CD14-positive monocyte (primary cell): ENCODE measurements around the gene EPHX1. TPM values are rescaled to one million over a fixed set of nuclear protein-coding genes. Genes with fewer than 3 reads are reported as not detected.

ENCODE experiments used
- DNase-seq, 3 donors: peaks; one replicate each; pipeline ENCODE4 v3.0.0-alpha.2; 2011 to 2022
- H2AFZ ChIP-seq: 2 replicates; pipeline ENCODE4 v1.6.0; 2012; ENCODE audit warnings: mild to moderate bottlenecking, low read depth, low read length, inconsistent platforms; ENCODE audit not compliant: insufficient read depth, poor library complexity, severe bottlenecking
- H3K27ac ChIP-seq, 2 donors: 1 replicate in 1 of 2; 2 replicates in 1 of 2; pipeline ENCODE4 v1.5.1; 2012 to 2013; ENCODE audit warnings: low read length in 2 of 2, control low read depth in 1 of 2, inconsistent platforms in 1 of 2, low read depth in 1 of 2, mild to moderate bottlenecking in 1 of 2
- H3K27me3 ChIP-seq, 2 donors: one replicate each; pipeline versions ENCODE4 v1.6.0 to v1.6.1; 2011 to 2013; ENCODE audit warnings: low read length in 2 of 2; ENCODE audit not compliant: control insufficient read depth in 2 of 2, insufficient read depth in 2 of 2
- H3K36me3 ChIP-seq, 2 donors: replicated peaks in 1 of 2; 1 replicate in 1 of 2; 2 replicates in 1 of 2; pipeline versions ENCODE4 v1.5.1 to v1.6.1; 2012 to 2013; ENCODE audit warnings: low read length in 2 of 2, control low read depth in 1 of 2, inconsistent platforms in 1 of 2, mild to moderate bottlenecking in 1 of 2; ENCODE audit not compliant: insufficient read depth in 2 of 2, control insufficient read depth in 1 of 2
- H3K4me1 ChIP-seq, 2 donors: 1 replicate in 1 of 2; 2 replicates in 1 of 2; pipeline versions ENCODE4 v1.5.1 to v1.6.1; 2012 to 2013; ENCODE audit warnings: low read length in 2 of 2, control low read depth in 1 of 2, inconsistent platforms in 1 of 2, mild to moderate bottlenecking in 1 of 2, moderate library complexity in 1 of 2; ENCODE audit not compliant: insufficient read depth in 2 of 2, control insufficient read depth in 1 of 2
- H3K4me2 ChIP-seq: replicated peaks from 2 replicates; pipeline ENCODE3; 2012; ENCODE audit warnings: low read length, moderate library complexity, mild to moderate bottlenecking; ENCODE audit not compliant: poor library complexity, severe bottlenecking; ENCODE audit errors: extremely low read depth
- H3K4me3 ChIP-seq, 3 experiments: fragments of 200-600 bp in 1 of 3; sonication (generic) in 1 of 3; replicated peaks in 1 of 3; 1 replicate in 2 of 3; 2 replicates in 1 of 3; pipeline ENCODE4 v1.5.1; 2011 to 2013; ENCODE audit warnings: low read length in 3 of 3, mild to moderate bottlenecking in 3 of 3, control low read depth in 2 of 3, low read depth in 2 of 3, inconsistent platforms in 1 of 3, moderate library complexity in 1 of 3
- H3K79me2 ChIP-seq: 2 replicates; pipeline ENCODE4 v1.6.0; 2012; ENCODE audit warnings: mild to moderate bottlenecking, control low read depth, inconsistent platforms, low read length, moderate library complexity; ENCODE audit not compliant: insufficient read depth
- H3K9ac ChIP-seq: 2 replicates; pipeline ENCODE4 v1.6.0; 2017; ENCODE audit warnings: low read length, mild to moderate bottlenecking; ENCODE audit not compliant: insufficient read depth, poor library complexity, severe bottlenecking
- H3K9me3 ChIP-seq, 2 donors: replicated peaks in 1 of 2; 1 replicate in 1 of 2; 2 replicates in 1 of 2; pipeline versions ENCODE4 v1.5.1 to v1.6.1; 2012 to 2013; ENCODE audit warnings: low read length in 2 of 2, control low read depth in 1 of 2; ENCODE audit not compliant: control insufficient read depth in 1 of 2, insufficient read depth in 1 of 2
- H4K20me1 ChIP-seq: 2 replicates; pipeline ENCODE4 v1.6.0; 2012; ENCODE audit warnings: mild to moderate bottlenecking, low read length, control low read depth, moderate library complexity; ENCODE audit not compliant: insufficient read depth
- H3K27ac Mint-ChIP-seq, 7 donors: one replicate each; pipeline ENCODE4 v1.8.0; 2020; ENCODE audit warnings: mild to moderate bottlenecking in 7 of 7, mixed read lengths in 7 of 7, moderate library complexity in 6 of 7, inconsistent platforms in 2 of 7
- H3K27me3 Mint-ChIP-seq, 3 donors: one replicate each; pipeline ENCODE4 v1.8.0; 2021 to 2022; ENCODE audit warnings: low read depth in 3 of 3, mild to moderate bottlenecking in 3 of 3, mixed read lengths in 3 of 3, moderate library complexity in 3 of 3, inconsistent platforms in 1 of 3
- H3K36me3 Mint-ChIP-seq, 2 donors: one replicate each; pipeline ENCODE4 v1.8.0; 2020; ENCODE audit warnings: mixed read lengths in 2 of 2, inconsistent platforms in 1 of 2, mild to moderate bottlenecking in 1 of 2
- H3K4me1 Mint-ChIP-seq: one replicate; pipeline ENCODE4 v1.8.0; 2020; ENCODE audit warnings: mild to moderate bottlenecking, mixed read lengths
- H3K4me3 Mint-ChIP-seq, 2 donors: one replicate each; pipeline ENCODE4 v1.8.0; 2020; ENCODE audit warnings: mild to moderate bottlenecking in 2 of 2, mixed read lengths in 2 of 2, moderate library complexity in 1 of 2
- H3K9me3 Mint-ChIP-seq, 7 donors: one replicate each; pipeline ENCODE4 v1.8.0; 2020 to 2022; ENCODE audit warnings: mixed read lengths in 7 of 7, mild to moderate bottlenecking in 6 of 7, moderate library complexity in 6 of 7, inconsistent platforms in 2 of 7
- WGBS: methylation state at CpG from one replicate; pipeline ENCODE4 v1.1.5; 2013; ENCODE audit warnings: missing lambda C conversion rate; ENCODE audit not compliant: insufficient coverage; 5-methylcytosine and 5-hydroxymethylcytosine counted together
- intact Hi-C, 2 donors: fragments of 100-400 bp; cut with micrococcal nuclease; formaldehyde crosslinking; loops; one replicate each; pipeline versions ENCODE4 v1.15.0 to v1.15.1; 2023
- polyA plus RNA-seq, 3 donors: library from polyadenylated mRNA; depleted of rRNA in 1 of 3; unstranded in 2 of 3; stranded (reverse) in 1 of 3; fragments of 300-500 nt in 2 of 3; fragments of >200 nt in 1 of 3; fragmentation: Illumina TruSeq in 2 of 3; gene quantifications; 1 replicate in 2 of 3; 2 replicates in 1 of 3; pipeline ENCODE4 v1.2.3, GENCODE V29; 2012 to 2021
- TF ChIP-seq, protein P1 (sequence below): fragments of 200-600 bp; IDR thresholded peaks from one replicate; pipeline ENCODE4 v1.8.0; 2022; ENCODE audit warnings: antibody characterized with exemption, mild to moderate bottlenecking

Gene EPHX1
- polyA plus RNA-seq, 3 donors, result 4.6 to 23.8 (median 7.4) TPM

DNA sequence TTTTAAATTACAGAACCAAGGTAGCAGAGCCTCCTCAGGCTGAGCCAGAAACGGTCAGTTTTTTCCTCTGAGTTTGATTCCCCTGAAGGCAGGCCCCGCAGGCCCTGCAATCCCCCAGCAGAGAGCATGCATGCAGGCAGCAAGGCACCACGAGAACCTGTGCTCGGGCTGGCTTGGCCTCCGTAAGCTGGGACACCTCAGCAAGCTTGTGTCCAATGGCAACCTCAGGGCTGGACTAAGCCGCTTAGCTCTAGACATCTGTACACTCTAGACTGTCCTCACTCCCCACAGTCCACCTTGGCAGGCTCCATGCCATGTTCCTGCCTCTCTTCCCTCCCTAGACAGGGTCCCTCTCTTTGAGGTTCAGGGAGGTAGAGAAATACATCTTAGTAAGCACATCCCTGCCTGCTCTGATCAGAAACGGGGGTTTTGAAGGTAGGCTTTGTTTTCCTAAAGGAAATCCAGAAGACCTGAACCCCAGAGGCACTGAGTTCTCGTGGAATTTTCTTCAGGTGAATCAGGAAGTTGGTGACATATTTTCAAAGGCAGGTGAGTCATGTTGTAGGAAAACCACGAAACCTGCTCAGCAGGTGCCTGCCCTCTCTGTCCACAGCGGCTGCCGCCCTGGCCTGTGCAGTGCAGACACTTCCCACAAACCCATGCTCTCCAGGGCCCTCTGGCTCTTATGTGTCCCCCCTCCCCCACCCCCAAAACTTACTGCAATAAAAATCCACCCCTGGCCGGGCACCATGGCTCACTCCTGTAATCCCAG, 65.3 kb downstream of the EPHX1 start:
- H3K79me2 ChIP-seq, result peaks cover 22% of the 10 kb centered on the region
- H3K36me3 ChIP-seq, result peaks cover 56 to 80% of the 10 kb centered on the region in 2 donors
- H3K4me1 ChIP-seq, result peaks cover 10 to 15% of the 10 kb centered on the region in 2 donors
- H3K4me1 Mint-ChIP-seq, result peaks cover 25% of the 10 kb centered on the region
- no peak overlapping the region for H3K27ac ChIP-seq
- H3K9me3 Mint-ChIP-seq, result no peaks in the 10 kb centered on the region
- peaks cover 33% of the 10 kb centered on the region for H4K20me1 ChIP-seq
- TF ChIP-seq, protein P1, sequence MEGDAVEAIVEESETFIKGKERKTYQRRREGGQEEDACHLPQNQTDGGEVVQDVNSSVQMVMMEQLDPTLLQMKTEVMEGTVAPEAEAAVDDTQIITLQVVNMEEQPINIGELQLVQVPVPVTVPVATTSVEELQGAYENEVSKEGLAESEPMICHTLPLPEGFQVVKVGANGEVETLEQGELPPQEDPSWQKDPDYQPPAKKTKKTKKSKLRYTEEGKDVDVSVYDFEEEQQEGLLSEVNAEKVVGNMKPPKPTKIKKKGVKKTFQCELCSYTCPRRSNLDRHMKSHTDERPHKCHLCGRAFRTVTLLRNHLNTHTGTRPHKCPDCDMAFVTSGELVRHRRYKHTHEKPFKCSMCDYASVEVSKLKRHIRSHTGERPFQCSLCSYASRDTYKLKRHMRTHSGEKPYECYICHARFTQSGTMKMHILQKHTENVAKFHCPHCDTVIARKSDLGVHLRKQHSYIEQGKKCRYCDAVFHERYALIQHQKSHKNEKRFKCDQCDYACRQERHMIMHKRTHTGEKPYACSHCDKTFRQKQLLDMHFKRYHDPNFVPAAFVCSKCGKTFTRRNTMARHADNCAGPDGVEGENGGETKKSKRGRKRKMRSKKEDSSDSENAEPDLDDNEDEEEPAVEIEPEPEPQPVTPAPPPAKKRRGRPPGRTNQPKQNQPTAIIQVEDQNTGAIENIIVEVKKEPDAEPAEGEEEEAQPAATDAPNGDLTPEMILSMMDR, result no peak
- WGBS, result 99% methylated on average over 7 of the region's 12 CpGs
- H3K27ac Mint-ChIP-seq, result peak overlapping the region in 1 of 7 donors; percentile 50
- intact Hi-C loops, result no loop called here
- H3K36me3 Mint-ChIP-seq, result peaks cover 65 to 89% of the 10 kb centered on the region in 2 donors
- H3K27me3 ChIP-seq, result no peaks in the 10 kb centered on the region
- H2AFZ ChIP-seq, result no peak overlapping the region
- no peak overlapping the region for H3K4me3 ChIP-seq
- H3K4me2 ChIP-seq, result no peak overlapping the region
- H3K27me3 Mint-ChIP-seq, result peaks cover 0 to 4% (median 0%) of the 10 kb centered on the region in 3 donors
- H3K4me3 Mint-ChIP-seq, result no peak overlapping the region
- DNase-seq, result no peak
- no peaks in the 10 kb centered on the region for H3K9me3 ChIP-seq
- H3K9ac ChIP-seq, result no peak overlapping the region

- Histone ChIP-seq H4K20me1 (peaks cover 47% of the 10 kb centered on the region), H3K36me3 (peaks cover 40 to 62% of the 10 kb centered on the region in 2 donors), H3K4me1 (peaks cover 24 to 30% of the 10 kb centered on the region in 2 donors), H3K9ac (no peak overlapping the region), H3K9me3 (no peaks in the 10 kb centered on the region), H2AFZ (no peak overlapping the region), H3K4me3 (no peak overlapping the region), H3K27ac (no peak overlapping the region), H3K27me3 (no peaks in the 10 kb centered on the region), H3K79me2 (peaks cover 39% of the 10 kb centered on the region), H3K4me2 (no peak overlapping the region)
- 97% methylated on average over 10 of the region's 12 CpGs for WGBS
- TF ChIP-seq, protein P1, result no peak
- no peak for DNase-seq
- Mint-ChIP-seq H3K9me3 (peaks cover 0 to 3% (median 0%) of the 10 kb centered on the region in 7 donors), H3K4me1 (peaks cover 38% of the 10 kb centered on the region), H3K4me3 (no peak overlapping the region), H3K27ac (peak overlapping the region in 1 of 7 donors; percentile 75), H3K27me3 (peaks cover 0 to 4% (median 0%) of the 10 kb centered on the region in 3 donors), H3K36me3 (peaks cover 49 to 73% of the 10 kb centered on the region in 2 donors)
- intact Hi-C loops, result no loop called here
Measured at GRCh38 chr1:225876900-225877510, 67.1 kb downstream of the EPHX1 start.
